GM12878 (cell line): Measurements from ENCODE around the gene RAPGEF4. TPM values are rescaled to one million over a fixed set of nuclear protein-coding genes. Genes with fewer than 3 reads are reported as not detected.

Experiments used
- ATAC-seq: fragments of 200-7000 bp; cut with Tn5 transposase; 3 replicates; pipeline ENCODE4 v1.9.1; 2020; ENCODE audit warnings: mild to moderate bottlenecking, moderate library complexity
- BruUV-seq: library from RNA; stranded (reverse); fragments of 400-500 nt; replicated peaks from 2 replicates; lab custom pipeline; 2021; lab: Mats Ljungman, UMichigan
- CTCF ChIA-PET: fragments of 300-600 bp; sonication (Branson Sonifier 250); formaldehyde crosslinking; extraction: SDS; loops from one replicate; lab custom pipeline; 2021; ENCODE audit warnings: inconsistent platforms; lab: Yijun Ruan, JAX
- POLR2A ChIA-PET: fragments of 350-600 bp; formaldehyde crosslinking; extraction: SDS; loops from one replicate; lab custom pipeline; 2021; ENCODE audit warnings: inconsistent platforms; lab: Charles Lee
- RAD21 ChIA-PET: fragments of 300-600 bp; sonication (Branson Sonifier 250); formaldehyde crosslinking; loops from one replicate; lab custom pipeline; 2023; ENCODE audit warnings: antibody characterized with exemption; ENCODE audit not compliant: unreplicated experiment; lab: Charles Lee
- SMC1A ChIA-PET: fragments of 300-600 bp; sonication (Branson Sonifier 250); formaldehyde crosslinking; loops from one replicate; lab custom pipeline; 2023; ENCODE audit not compliant: unreplicated experiment, uncharacterized antibody; lab: Charles Lee
- DNase-seq: peaks from one replicate; pipeline ENCODE4 v3.0.0-alpha.2; 2011; ENCODE audit warnings: low read depth, low spot score
- FAIRE-seq: peaks from 3 replicates; lab custom pipeline; 2011; peaks lifted over from hg19 to GRCh38; lab: Jason Lieb, UNC
- H2AFZ ChIP-seq: 2 replicates; pipeline ENCODE4 v1.6.0; 2011; ENCODE audit warnings: low read depth, low read length, control low read depth; ENCODE audit not compliant: control insufficient read depth
- H3K27ac ChIP-seq: 2 replicates; pipeline ENCODE4 v1.5.1; 2011; ENCODE audit warnings: control low read depth; ENCODE audit not compliant: control insufficient read depth, insufficient read depth
- H3K27me3 ChIP-seq, 2 experiments: replicated peaks in 1 of 2; 2 replicates each; pipeline versions ENCODE4 v1.6.0 to v1.6.1; 2011; ENCODE audit warnings: low read length in 1 of 2; ENCODE audit not compliant: control insufficient read depth in 2 of 2, insufficient read depth in 2 of 2
- H3K36me3 ChIP-seq, 2 experiments: 2 replicates each; pipeline ENCODE4 v1.5.1; 2011; ENCODE audit warnings: low read length in 1 of 2; ENCODE audit not compliant: control insufficient read depth in 2 of 2, insufficient read depth in 2 of 2
- H3K4me1 ChIP-seq: 2 replicates; pipeline ENCODE4 v1.6.1; 2011; ENCODE audit warnings: mild to moderate bottlenecking, low read length, moderate library complexity, mixed read lengths; ENCODE audit not compliant: control insufficient read depth, insufficient read depth
- H3K4me2 ChIP-seq: 2 replicates; pipeline ENCODE4 v1.6.0; 2011; ENCODE audit warnings: control low read depth; ENCODE audit not compliant: control insufficient read depth, insufficient read depth
- H3K4me3 ChIP-seq: fragments of 200-600 bp; sonication (generic); 2 replicates; pipeline ENCODE4 v1.5.1; 2016
- H3K79me2 ChIP-seq: 2 replicates; pipeline ENCODE4 v1.6.0; 2011; ENCODE audit warnings: low read length; ENCODE audit not compliant: control insufficient read depth, insufficient read depth
- H3K9ac ChIP-seq: 2 replicates; pipeline ENCODE4 v1.8.0; 2011; ENCODE audit warnings: low read length, control low read depth, mixed read lengths; ENCODE audit not compliant: control insufficient read depth, insufficient read depth
- H3K9me3 ChIP-seq: replicated peaks from 3 replicates; pipeline ENCODE4 v1.5.1; 2011; ENCODE audit warnings: mild to moderate bottlenecking, low read length; ENCODE audit not compliant: control insufficient read depth, insufficient read depth
- H4K20me1 ChIP-seq: 2 replicates; pipeline ENCODE4 v1.6.0; 2011; ENCODE audit not compliant: control insufficient read depth, insufficient read depth
- CHD4 ChIP-seq: fragments of 200-600 bp; sonication (generic); IDR thresholded peaks from 2 replicates; pipeline ENCODE4 v1.6.1; 2016; ENCODE audit warnings: mild to moderate bottlenecking
- EGR1 ChIP-seq, 2 experiments: IDR thresholded peaks; 1 replicate in 1 of 2; 2 replicates in 1 of 2; pipeline ENCODE4 v1.6.1; 2011 to 2012; ENCODE audit warnings: low read depth in 2 of 2, low read length in 2 of 2, borderline replicate concordance in 1 of 2, mild to moderate bottlenecking in 1 of 2, moderate library complexity in 1 of 2
- GABPA ChIP-seq: IDR thresholded peaks from 2 replicates; pipeline ENCODE4 v1.6.1; 2014; ENCODE audit warnings: antibody characterized with exemption, low read depth, mild to moderate bottlenecking, inconsistent platforms
- IKZF2 ChIP-seq, 2 experiments: fragments of 450-650 bp; IDR thresholded peaks; 2 replicates each; pipeline ENCODE4 v1.6.1; 2017; ENCODE audit warnings: mild to moderate bottlenecking in 2 of 2, moderate library complexity in 2 of 2
- IRF5 ChIP-seq: fragments of 450-650 bp; IDR thresholded peaks from 2 replicates; pipeline ENCODE4 v1.6.1; 2017; ENCODE audit warnings: borderline replicate concordance
- MEF2A ChIP-seq: IDR thresholded peaks from 2 replicates; pipeline ENCODE4 v1.6.1; 2011; ENCODE audit warnings: low read depth, mild to moderate bottlenecking, low read length, moderate library complexity; ENCODE audit not compliant: insufficient read depth
- MXI1 ChIP-seq: fragments of 150-350 bp; IDR thresholded peaks from 2 replicates; pipeline ENCODE4 v1.6.1; 2011; ENCODE audit warnings: low read depth, mild to moderate bottlenecking, inconsistent platforms, low read length, improper control_type of control experiment
- NRF1 ChIP-seq: conservative IDR thresholded peaks from 2 replicates; pipeline ENCODE4 v1.6.1; 2011; ENCODE audit warnings: mild to moderate bottlenecking, low read depth, low read length, improper control_type of control experiment
- POLR2AphosphoS2 ChIP-seq: IDR thresholded peaks from 2 replicates; pipeline ENCODE4 v1.6.1; 2011; ENCODE audit warnings: low read depth, mild to moderate bottlenecking, low read length, improper control_type of control experiment, moderate library complexity
- SMAD5 ChIP-seq: IDR thresholded peaks from 2 replicates; pipeline ENCODE4 v1.6.1; 2016; ENCODE audit warnings: antibody characterized with exemption, low read depth
- SREBF1 ChIP-seq: IDR thresholded peaks from 2 replicates; pipeline ENCODE4 v1.6.1; 2012; ENCODE audit warnings: mild to moderate bottlenecking, low read length
- SRF ChIP-seq, 2 experiments: IDR thresholded peaks; 2 replicates each; pipeline ENCODE4 v1.6.1; 2011; ENCODE audit warnings: low read depth in 2 of 2, low read length in 2 of 2, mild to moderate bottlenecking in 1 of 2, moderate library complexity in 1 of 2
- ZNF384 ChIP-seq: IDR thresholded peaks from 2 replicates; pipeline ENCODE4 v1.6.1; 2012; ENCODE audit warnings: low read depth, mild to moderate bottlenecking, low read length, improper control_type of control experiment, borderline replicate concordance
- whole genome bisulfite sequencing: methylation state at CpG from one replicate; pipeline ENCODE4 v1.1.6; 2016; ENCODE audit warnings: low lambda C conversion rate; ENCODE audit not compliant: insufficient replicate concordance, insufficient coverage; ENCODE audit errors: missing lambda C conversion rate; 5-methylcytosine and 5-hydroxymethylcytosine counted together
- in situ Hi-C: fragments of 300-500 bp; cut with MboI; formaldehyde crosslinking; loops from 9 replicates; pipeline ENCODE4 v1.14.3; 2018; ENCODE audit warnings: mixed read lengths
- intact Hi-C: fragments of 100-400 bp; cut with micrococcal nuclease; formaldehyde crosslinking; loops from one replicate; pipeline ENCODE4 v1.14.2; 2022; ENCODE audit not compliant: unreplicated experiment
- polyA plus RNA-seq, 11 experiments: library from polyadenylated mRNA; depleted of rRNA in 4 of 11; unstranded in 6 of 11; stranded (reverse) in 5 of 11; fragments of >200 nt; fragmentation: Nextera tagmentation in 4 of 11; fragmentation: Illumina TruSeq in 1 of 11; extraction: Ambion mirVana in 4 of 11; extraction: Trizol in 1 of 11; gene quantifications; 1 replicate in 1 of 11; 2 replicates in 10 of 11; pipeline versions ENCODE4 v1.2.1 to v1.2.3, GENCODE V29; 2011 to 2016; ENCODE audit warnings: inconsistent platforms in 2 of 11, missing spikeins in 2 of 11, low read depth in 1 of 11
- total RNA-seq, 4 experiments: library from RNA; depleted of rRNA in 3 of 4; stranded (reverse); fragments of >200 nt in 3 of 4; fragmentation: Illumina TruSeq in 1 of 4; extraction: Trizol in 1 of 4; gene quantifications; 2 replicates each; pipeline versions ENCODE4 v1.2.1 to v1.2.3, GENCODE V29; 2013 to 2021
- TF ChIP-seq, protein P1 (sequence below): fragments of 450-650 bp; IDR thresholded peaks from 2 replicates; pipeline ENCODE4 v1.6.1; 2017; ENCODE audit warnings: mild to moderate bottlenecking

Gene RAPGEF4
- total and polyA plus RNA-seq, 10 of the 15 experiments (the other 5 are each of a cell fraction or from before 2014, with no cell fraction given): 0.18 TPM; not detected in 8

GRCh38 chr2:173048522-173048896 is 312.9 kb downstream of the RAPGEF4 start:
- Histone ChIP-seq H3K79me2 (no peaks in the 10 kb centered on the region), H3K4me2 (no peak overlapping the region), H3K4me1 (no peaks in the 10 kb centered on the region), H3K4me3 (no peak overlapping the region), H3K36me3 (no peaks in the 10 kb centered on the region), H3K9me3 (no peaks in the 10 kb centered on the region), H2AFZ (no peak overlapping the region), H3K27ac (no peak overlapping the region), H3K27me3 (no peaks in the 10 kb centered on the region), H3K9ac (no peak overlapping the region), H4K20me1 (no peaks in the 10 kb centered on the region; the same call in 1 of the 2 replicates)
- no peak for ATAC-seq
- no peak for FAIRE-seq
- no TSS peak for BruUV-seq
- ChIA-PET CTCF (no interaction called here), RAD21 (no interaction called here), POLR2A (no interaction called here), SMC1A (no interaction called here)
- TF ChIP-seq NRF1 (no peak), GABPA (no peak), SMAD5 (no peak), MXI1 (no peak), SRF (IDR thresholded peaks at IDR 0.05; ENCODE audit: low read depth in 2 of 2, low read length in 2 of 2) (no peak), IKZF2 (IDR thresholded peaks at IDR 0.05) (no peak), EGR1 (IDR thresholded peaks at IDR 0.05; ENCODE audit: borderline replicate concordance in 1 of 2, low read depth in 2 of 2, low read length in 2 of 2) (no peak), IRF5 (no peak), CHD4 (no peak), MEF2A (no peak), ZNF384 (no peak), SREBF1 (no peak), POLR2AphosphoS2 (no peak)
- TF ChIP-seq, protein P1, sequence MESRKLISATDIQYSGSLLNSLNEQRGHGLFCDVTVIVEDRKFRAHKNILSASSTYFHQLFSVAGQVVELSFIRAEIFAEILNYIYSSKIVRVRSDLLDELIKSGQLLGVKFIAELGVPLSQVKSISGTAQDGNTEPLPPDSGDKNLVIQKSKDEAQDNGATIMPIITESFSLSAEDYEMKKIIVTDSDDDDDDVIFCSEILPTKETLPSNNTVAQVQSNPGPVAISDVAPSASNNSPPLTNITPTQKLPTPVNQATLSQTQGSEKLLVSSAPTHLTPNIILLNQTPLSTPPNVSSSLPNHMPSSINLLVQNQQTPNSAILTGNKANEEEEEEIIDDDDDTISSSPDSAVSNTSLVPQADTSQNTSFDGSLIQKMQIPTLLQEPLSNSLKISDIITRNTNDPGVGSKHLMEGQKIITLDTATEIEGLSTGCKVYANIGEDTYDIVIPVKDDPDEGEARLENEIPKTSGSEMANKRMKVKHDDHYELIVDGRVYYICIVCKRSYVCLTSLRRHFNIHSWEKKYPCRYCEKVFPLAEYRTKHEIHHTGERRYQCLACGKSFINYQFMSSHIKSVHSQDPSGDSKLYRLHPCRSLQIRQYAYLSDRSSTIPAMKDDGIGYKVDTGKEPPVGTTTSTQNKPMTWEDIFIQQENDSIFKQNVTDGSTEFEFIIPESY: no peak
- in situ Hi-C loops (no loop called here), intact Hi-C loops (no loop called here)
- DNase-seq: no peak
- 95% methylated on average over 3 of the region's 3 CpGs for WGBS
